HepG2 (cell line): ENCODE measurements around the gene TSC22D1. TPM values are rescaled to one million over a fixed set of nuclear protein-coding genes. Genes with fewer than 3 reads are reported as not detected.

Experiments
- ATAC-seq: fragments of 200-7000 bp; cut with Tn5 transposase; 3 replicates; pipeline ENCODE4 v1.9.1; 2020; ENCODE audit warnings: mild to moderate bottlenecking, moderate library complexity
- BruUV-seq: library from RNA; stranded (reverse); fragments of 400-500 nt; replicated peaks from 2 replicates; lab custom pipeline; 2021; lab: Mats Ljungman, UMichigan
- CTCF ChIA-PET: fragments of 300-600 bp; formaldehyde crosslinking; extraction: SDS; loops from one replicate; lab custom pipeline; 2021; ENCODE audit warnings: low total read pairs, inconsistent platforms, low intra/inter-chr PET ratio; lab: Yijun Ruan, JAX
- POLR2A ChIA-PET: fragments of 350-600 bp; sonication (Branson Sonifier 250); formaldehyde crosslinking; loops from one replicate; lab custom pipeline; 2020; ENCODE audit warnings: antibody characterized with exemption, inconsistent platforms; lab: Yijun Ruan, JAX
- DNase-seq: peaks from one replicate; pipeline ENCODE4 v3.0.0-alpha.2; 2015; ENCODE audit warnings: low spot score
- FAIRE-seq: peaks from 3 replicates; lab custom pipeline; 2011; peaks lifted over from hg19 to GRCh38; lab: Jason Lieb, UNC
- H2AFZ ChIP-seq: one replicate; pipeline ENCODE4 v1.6.1; 2011; ENCODE audit warnings: low read length, inconsistent platforms
- H3K27ac ChIP-seq: fragments of 300-600 bp; 3 replicates; pipeline ENCODE4 v1.8.0; 2011; ENCODE audit warnings: mixed run types, mild to moderate bottlenecking, mixed read lengths, low read length, inconsistent platforms; ENCODE audit not compliant: insufficient read depth; ENCODE audit errors: extremely low read length
- H3K27me3 ChIP-seq, 2 experiments: fragments of 200-600 bp in 1 of 2; 2 replicates in 1 of 2; 3 replicates in 1 of 2; pipeline versions ENCODE4 v1.6.0 to v1.8.0; 2011; ENCODE audit warnings: low read length in 2 of 2, mild to moderate bottlenecking in 2 of 2, moderate library complexity in 2 of 2, inconsistent platforms in 1 of 2; ENCODE audit not compliant: insufficient read depth in 2 of 2, control insufficient read depth in 1 of 2
- H3K36me3 ChIP-seq, 2 experiments: fragments of 200-600 bp in 1 of 2; replicated peaks in 1 of 2; 2 replicates in 1 of 2; 3 replicates in 1 of 2; pipeline versions ENCODE4 v1.5.1 to v1.8.0; 2011; ENCODE audit warnings: low read length in 2 of 2, inconsistent platforms in 1 of 2; ENCODE audit not compliant: insufficient read depth in 2 of 2, control insufficient read depth in 1 of 2
- H3K4me1 ChIP-seq: 2 replicates; pipeline ENCODE4 v1.5.1; 2012; ENCODE audit warnings: low read length, inconsistent platforms; ENCODE audit not compliant: insufficient read depth
- H3K4me2 ChIP-seq: 2 replicates; pipeline ENCODE4 v1.6.0; 2011; ENCODE audit warnings: low read depth, low read length, inconsistent platforms
- H3K4me3 ChIP-seq, 3 experiments: fragments of 200-600 bp in 1 of 3; sonication (generic), shearing (Covaris generic) in 1 of 3; replicated peaks in 1 of 3; 2 replicates each; pipeline ENCODE4 v1.5.1; 2011 to 2016; ENCODE audit warnings: low read length in 3 of 3, inconsistent platforms in 2 of 3, low read depth in 2 of 3, mild to moderate bottlenecking in 2 of 3, control low read depth in 1 of 3, mixed read lengths in 1 of 3; ENCODE audit not compliant: insufficient read depth in 1 of 3
- H3K79me2 ChIP-seq: one replicate; pipeline ENCODE4 v1.6.1; 2011; ENCODE audit warnings: low read length, inconsistent platforms; ENCODE audit not compliant: insufficient read depth
- H3K9ac ChIP-seq: 2 replicates; pipeline ENCODE4 v1.6.0; 2011; ENCODE audit warnings: mild to moderate bottlenecking, low read depth, low read length, inconsistent platforms; ENCODE audit not compliant: insufficient read depth
- H3K9me3 ChIP-seq: 2 replicates; pipeline ENCODE4 v1.5.1; 2012; ENCODE audit warnings: mild to moderate bottlenecking, low read length
- H4K20me1 ChIP-seq: 2 replicates; pipeline ENCODE4 v1.6.0; 2011; ENCODE audit warnings: inconsistent platforms, mild to moderate bottlenecking, low read length, moderate library complexity; ENCODE audit not compliant: insufficient read depth
- ADNP ChIP-seq: sonication (generic); formaldehyde crosslinking; IDR thresholded peaks from 2 replicates; pipeline ENCODE4 v1.4.0; 2020; ENCODE audit warnings: missing genetic modification reagents
- CHCHD3 ChIP-seq: sonication (generic); formaldehyde crosslinking; IDR thresholded peaks from 2 replicates; pipeline ENCODE4 v1.8.0; 2022; ENCODE audit warnings: mild to moderate bottlenecking, missing genetic modification reagents, moderate library complexity
- ELF4 ChIP-seq: sonication (generic); formaldehyde crosslinking; IDR thresholded peaks from 2 replicates; pipeline ENCODE4 v1.5.0; 2020; ENCODE audit warnings: missing genetic modification reagents, mild to moderate bottlenecking, moderate library complexity, borderline replicate concordance
- HBP1 ChIP-seq: IDR thresholded peaks from 2 replicates; pipeline ENCODE4 v1.6.1; 2016; ENCODE audit warnings: low read depth, control low read depth
- HCFC1 ChIP-seq: fragments of 150-350 bp; IDR thresholded peaks from 2 replicates; pipeline ENCODE4 v1.6.1; 2014; ENCODE audit warnings: low read depth, low read length
- MAF1 ChIP-seq: sonication (generic); formaldehyde crosslinking; IDR thresholded peaks from 2 replicates; pipeline ENCODE4 v1.5.0; 2020; ENCODE audit warnings: missing genetic modification reagents, borderline replicate concordance
- MIER2 ChIP-seq: IDR thresholded peaks from 2 replicates; pipeline ENCODE4 v1.6.1; 2016; ENCODE audit warnings: missing biosample characterization, missing genetic modification reagents
- MIXL1 ChIP-seq: IDR thresholded peaks from 2 replicates; pipeline ENCODE4 v1.6.1; 2016
- MTF2 ChIP-seq: sonication (generic); formaldehyde crosslinking; IDR thresholded peaks from 2 replicates; pipeline ENCODE4 v1.5.0; 2020; ENCODE audit warnings: missing genetic modification reagents, borderline replicate concordance
- NRL ChIP-seq: sonication (generic); formaldehyde crosslinking; IDR thresholded peaks from 2 replicates; pipeline ENCODE4 v1.5.0; 2020; ENCODE audit warnings: missing genetic modification reagents, mild to moderate bottlenecking, moderate library complexity, borderline replicate concordance
- PHB2 ChIP-seq: fragments of 450-650 bp; IDR thresholded peaks from 2 replicates; pipeline ENCODE4 v1.6.1; 2018; ENCODE audit not compliant: partially characterized antibody
- TCF7L2 ChIP-seq: IDR thresholded peaks from 2 replicates; pipeline ENCODE4 v1.6.1; 2011; ENCODE audit warnings: mild to moderate bottlenecking, low read depth, low read length, moderate library complexity
- ZNF362 ChIP-seq: sonication (generic); formaldehyde crosslinking; IDR thresholded peaks from 2 replicates; pipeline ENCODE4 v1.4.0; 2020; ENCODE audit warnings: missing genetic modification reagents, mild to moderate bottlenecking, borderline replicate concordance
- WGBS: methylation state at CpG from one replicate; pipeline ENCODE4 v1.1.6; 2017; ENCODE audit warnings: low lambda C conversion rate; 5-methylcytosine and 5-hydroxymethylcytosine counted together
- in situ Hi-C: cut with HindIII; loops from 2 replicates; pipeline ENCODE4 v1.10.0; 2017; ENCODE audit warnings: low pct_unique_long_range_greater_than_20kb; ENCODE audit not compliant: extremely low pct_ligation_motif_present
- intact Hi-C: fragments of 100-400 bp; cut with micrococcal nuclease; formaldehyde crosslinking; loops from one replicate; pipeline ENCODE4 v1.10.0; 2022; ENCODE audit not compliant: unreplicated experiment
- polyA plus RNA-seq, 8 experiments: library from polyadenylated mRNA; depleted of rRNA in 3 of 8; stranded (reverse) in 7 of 8; unstranded in 1 of 8; fragments of >200 nt; fragmentation: Illumina TruSeq in 4 of 8; extraction: Trizol in 4 of 8; gene quantifications; 2 replicates each; pipeline versions ENCODE4 v1.2.1 to v1.2.3, GENCODE V29; 2011 to 2016; ENCODE audit warnings: low read depth in 4 of 8, missing spikeins in 1 of 8, mixed read lengths in 1 of 8; ENCODE audit not compliant: insufficient read depth in 1 of 8
- total RNA-seq, 5 experiments: library from RNA; depleted of rRNA; stranded (reverse); fragments of >200 nt; fragmentation: Illumina TruSeq; extraction: Trizol; gene quantifications; 2 replicates each; pipeline ENCODE4 v1.2.3, GENCODE V29; 2016; ENCODE audit warnings: low read depth in 1 of 5

The TSC22D1 gene
- total and polyA plus RNA-seq, 2 of the 13 experiments (the other 11 are each of a cell fraction or from before 2014, with no cell fraction given), result 18.4 to 35.7 TPM

DNA sequence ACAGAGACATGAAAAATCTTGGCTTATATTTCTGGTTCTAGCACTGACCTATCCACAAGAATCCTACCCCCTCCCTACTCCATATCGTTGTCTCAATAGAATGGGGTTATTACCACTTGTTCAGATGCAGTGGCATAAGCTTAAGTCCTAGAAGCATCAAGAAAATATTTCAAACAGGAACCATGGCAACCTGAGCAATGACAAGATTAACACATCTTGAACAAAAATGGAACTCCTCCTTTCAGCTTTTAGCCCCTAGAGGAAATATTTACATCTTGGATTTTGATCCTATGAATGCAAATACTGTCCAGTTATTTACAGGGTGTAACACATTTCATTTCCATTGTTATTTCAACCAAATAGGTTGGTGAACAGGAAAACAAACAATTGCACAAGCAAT, 46.1 kb upstream of the TSC22D1 start:
- TF ChIP-seq HBP1 (CRISPR knock-in tag) (no peak), CHCHD3 (CRISPR knock-in tag) (no peak), MIXL1 (CRISPR knock-in tag) (no peak), MTF2 (CRISPR knock-in tag) (no peak), MAF1 (no peak), MIER2 (CRISPR knock-in tag) (no peak), ZNF362 (CRISPR knock-in tag) (no peak), ADNP (CRISPR knock-in tag) (no peak), NRL (CRISPR knock-in tag) (no peak), ELF4 (CRISPR knock-in tag) (no peak), HCFC1 (no peak), PHB2 (no peak), TCF7L2 (no peak)
- TF ChIP-seq, all 625 proteins: peak for 0
- Histone ChIP-seq H3K4me3 (no peak overlapping the region), H3K9me3 (no peaks in the 10 kb centered on the region), H3K4me2 (no peak overlapping the region), H3K79me2 (no peaks in the 10 kb centered on the region), H2AFZ (no peak overlapping the region), H4K20me1 (no peaks in the 10 kb centered on the region), H3K36me3 (no peaks in the 10 kb centered on the region), H3K9ac (no peak overlapping the region), H3K27me3 (no peaks in the 10 kb centered on the region), H3K27ac (no peak overlapping the region), H3K4me1 (0 out of 2 replicates have a peak, but pooled peaks cover 7% of the 10 kb centered on the region)
- WGBS, result 33% methylated on average over 1 of the region's 1 CpG
- intact Hi-C loops, result no loop called here
- in situ Hi-C loops, result no loop called here
- no peak for FAIRE-seq
- no peak for DNase-seq
- no peak for ATAC-seq
- ChIA-PET POLR2A (no interaction called here), CTCF (no interaction called here)
- no TSS peak for BruUV-seq
